Sigmoid colon (tissue), 7 donors: ENCODE data around the gene CAMTA1. TPM values are rescaled to one million over a fixed set of nuclear protein-coding genes. Genes with fewer than 3 reads are reported as not detected.

Source experiments
- DNase-seq: peaks from one replicate; pipeline ENCODE4 v3.0.0-alpha.2; 2019
- H3K27ac ChIP-seq, 4 donors: fragments of 200-600 bp; sonication (generic); one replicate each; pipeline ENCODE4 v1.5.1; 2016 to 2019; ENCODE audit warnings: mild to moderate bottlenecking in 1 of 4
- H3K27me3 ChIP-seq, 3 donors: fragments of 200-600 bp; sonication (generic); one replicate each; pipeline ENCODE4 v1.5.1; 2019; ENCODE audit warnings: mild to moderate bottlenecking in 1 of 3
- H3K36me3 ChIP-seq, 4 donors: fragments of 200-600 bp; sonication (generic); one replicate each; pipeline ENCODE4 v1.5.1; 2016 to 2019
- H3K4me1 ChIP-seq, 4 donors: fragments of 200-600 bp; sonication (generic); one replicate each; pipeline ENCODE4 v1.5.1; 2017 to 2019
- H3K4me3 ChIP-seq, 4 donors: fragments of 200-600 bp; sonication (generic); one replicate each; pipeline ENCODE4 v1.5.1; 2017 to 2019; ENCODE audit warnings: mild to moderate bottlenecking in 2 of 4, moderate library complexity in 1 of 4
- H3K9me3 ChIP-seq, 4 donors: fragments of 200-600 bp in 3 of 4; sonication (generic) in 3 of 4; one replicate each; pipeline versions ENCODE4 v1.5.1 to v1.6.1; 2013 to 2019
- EP300 ChIP-seq, 4 donors: sonication (generic); formaldehyde crosslinking; IDR thresholded peaks; one replicate each; pipeline ENCODE4 v1.6.1; 2017; ENCODE audit warnings: antibody characterized with exemption in 4 of 4
- POLR2A ChIP-seq, 2 donors: fragments of 450-650 bp; IDR thresholded peaks; one replicate each; pipeline ENCODE4 v1.6.1; 2016; ENCODE audit warnings: antibody characterized with exemption in 2 of 2, mild to moderate bottlenecking in 2 of 2, moderate library complexity in 2 of 2
- POLR2AphosphoS5 ChIP-seq, 4 donors: sonication (generic); formaldehyde crosslinking; IDR thresholded peaks; one replicate each; pipeline ENCODE4 v1.6.1; 2017; ENCODE audit warnings: antibody characterized with exemption in 4 of 4
- WGBS, 2 donors: extraction: QIAGEN DNeasy Blood & Tissue Kit; methylation state at CpG; one replicate each; pipeline ENCODE4 v1.1.7; 2013; 5-methylcytosine and 5-hydroxymethylcytosine counted together
- intact Hi-C: fragments of 100-400 bp; cut with DNase I; formaldehyde crosslinking; loops from one replicate; pipeline ENCODE4 v1.15.1; 2023
- polyA plus RNA-seq, 3 donors: library from polyadenylated mRNA; stranded (reverse); fragments of 200-250 nt; gene quantifications; one replicate each; pipeline ENCODE4 v1.2.3, GENCODE V29; 2013
- total RNA-seq, 4 donors: library from RNA; depleted of rRNA; stranded (reverse); fragments of >200 nt; gene quantifications; one replicate each; pipeline ENCODE4 v1.1.0, GENCODE V29; 2016
- TF ChIP-seq, protein P1 (sequence below), 4 experiments: fragments of 450-650 bp in 3 of 4; fragments of 200-600 bp in 1 of 4; IDR thresholded peaks; one replicate each; pipeline ENCODE4 v1.5.1; 2016 to 2019; ENCODE audit warnings: antibody characterized with exemption in 4 of 4, mild to moderate bottlenecking in 3 of 4, moderate library complexity in 2 of 4
- donor health status: healthy with polysubstance abuse.
- donor health status: Bipolar disorder and iron deficiency.
- donor health status: healthy.

The CAMTA1 gene
- total and polyA plus RNA-seq, 7 donors: 97.9 to 196 (median 177) TPM

DNA sequence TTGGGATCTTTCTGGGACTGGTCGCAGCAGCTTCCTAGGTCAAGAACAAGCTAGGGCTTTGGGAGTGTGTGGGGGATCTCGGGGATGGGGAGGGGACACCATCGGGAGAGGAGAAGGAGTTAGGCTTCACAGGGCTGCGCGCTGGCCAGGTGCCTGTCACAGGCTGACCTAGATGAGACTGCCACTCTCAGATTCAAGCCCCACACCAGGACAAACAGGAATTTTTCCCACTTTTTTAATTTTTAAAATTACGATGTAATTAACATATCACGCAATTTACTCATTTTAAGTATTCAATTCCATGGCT, 180.6 kb downstream of the CAMTA1 start:
- H3K4me3 ChIP-seq: no peak overlapping the region
- WGBS, 2 donors: 44 to 78% methylated on average over 7 of the region's 7 CpGs
- no peaks in the 10 kb centered on the region for H3K36me3 ChIP-seq
- H3K27me3 ChIP-seq: peaks cover 11 to 73% (median 41%) of the 10 kb centered on the region in 3 donors
- intact Hi-C loops: no loop called here
- H3K27ac ChIP-seq: no peak overlapping the region
- no peak for DNase-seq
- no peaks in the 10 kb centered on the region for H3K9me3 ChIP-seq
- TF ChIP-seq, protein P1, sequence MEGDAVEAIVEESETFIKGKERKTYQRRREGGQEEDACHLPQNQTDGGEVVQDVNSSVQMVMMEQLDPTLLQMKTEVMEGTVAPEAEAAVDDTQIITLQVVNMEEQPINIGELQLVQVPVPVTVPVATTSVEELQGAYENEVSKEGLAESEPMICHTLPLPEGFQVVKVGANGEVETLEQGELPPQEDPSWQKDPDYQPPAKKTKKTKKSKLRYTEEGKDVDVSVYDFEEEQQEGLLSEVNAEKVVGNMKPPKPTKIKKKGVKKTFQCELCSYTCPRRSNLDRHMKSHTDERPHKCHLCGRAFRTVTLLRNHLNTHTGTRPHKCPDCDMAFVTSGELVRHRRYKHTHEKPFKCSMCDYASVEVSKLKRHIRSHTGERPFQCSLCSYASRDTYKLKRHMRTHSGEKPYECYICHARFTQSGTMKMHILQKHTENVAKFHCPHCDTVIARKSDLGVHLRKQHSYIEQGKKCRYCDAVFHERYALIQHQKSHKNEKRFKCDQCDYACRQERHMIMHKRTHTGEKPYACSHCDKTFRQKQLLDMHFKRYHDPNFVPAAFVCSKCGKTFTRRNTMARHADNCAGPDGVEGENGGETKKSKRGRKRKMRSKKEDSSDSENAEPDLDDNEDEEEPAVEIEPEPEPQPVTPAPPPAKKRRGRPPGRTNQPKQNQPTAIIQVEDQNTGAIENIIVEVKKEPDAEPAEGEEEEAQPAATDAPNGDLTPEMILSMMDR (IDR thresholded peaks at IDR 0.05): no peak
- TF ChIP-seq POLR2A (IDR thresholded peaks at IDR 0.05): no peak
- H3K4me1 ChIP-seq: peaks cover 0 to 16% (median 9%) of the 10 kb centered on the region in 4 donors

DNA sequence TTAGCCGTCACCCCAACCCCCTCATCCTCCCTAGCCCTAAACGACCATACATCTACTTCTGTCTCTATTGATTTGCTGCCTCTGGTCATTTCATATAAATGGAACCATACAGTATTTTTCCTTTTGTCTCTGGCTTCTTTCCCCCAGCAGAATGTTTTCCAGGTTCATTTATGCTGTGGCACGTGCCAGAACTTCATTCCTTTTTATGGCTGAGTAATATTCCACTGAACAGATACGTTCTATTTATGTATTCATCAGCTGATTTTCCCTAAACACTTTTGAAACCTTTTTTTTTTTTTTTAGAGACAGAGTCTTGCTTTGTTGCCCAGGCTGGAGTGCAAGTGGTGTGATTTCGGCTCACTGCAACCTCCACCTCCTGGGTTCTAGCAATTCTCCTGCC, 181.1 kb downstream of the CAMTA1 start:
- TF ChIP-seq, protein P1 (IDR thresholded peaks at IDR 0.05): no peak
- TF ChIP-seq EP300 (IDR thresholded peaks at IDR 0.05): no peak
- TF ChIP-seq POLR2AphosphoS5 (IDR thresholded peaks at IDR 0.05): no peak
- no peak for TF ChIP-seq POLR2A (IDR thresholded peaks at IDR 0.05)
- 88 to 91% methylated on average over 5 of the region's 5 CpGs for WGBS, 2 donors
- H3K4me3 ChIP-seq: no peak overlapping the region
- intact Hi-C loops: no loop called here
- no peaks in the 10 kb centered on the region for H3K9me3 ChIP-seq
- H3K4me1 ChIP-seq: peaks cover 0 to 16% (median 9%) of the 10 kb centered on the region in 4 donors
- H3K27me3 ChIP-seq: peaks cover 11 to 69% (median 41%) of the 10 kb centered on the region in 3 donors
- H3K27ac ChIP-seq: no peak overlapping the region
- DNase-seq: no peak
- no peaks in the 10 kb centered on the region for H3K36me3 ChIP-seq

DNA sequence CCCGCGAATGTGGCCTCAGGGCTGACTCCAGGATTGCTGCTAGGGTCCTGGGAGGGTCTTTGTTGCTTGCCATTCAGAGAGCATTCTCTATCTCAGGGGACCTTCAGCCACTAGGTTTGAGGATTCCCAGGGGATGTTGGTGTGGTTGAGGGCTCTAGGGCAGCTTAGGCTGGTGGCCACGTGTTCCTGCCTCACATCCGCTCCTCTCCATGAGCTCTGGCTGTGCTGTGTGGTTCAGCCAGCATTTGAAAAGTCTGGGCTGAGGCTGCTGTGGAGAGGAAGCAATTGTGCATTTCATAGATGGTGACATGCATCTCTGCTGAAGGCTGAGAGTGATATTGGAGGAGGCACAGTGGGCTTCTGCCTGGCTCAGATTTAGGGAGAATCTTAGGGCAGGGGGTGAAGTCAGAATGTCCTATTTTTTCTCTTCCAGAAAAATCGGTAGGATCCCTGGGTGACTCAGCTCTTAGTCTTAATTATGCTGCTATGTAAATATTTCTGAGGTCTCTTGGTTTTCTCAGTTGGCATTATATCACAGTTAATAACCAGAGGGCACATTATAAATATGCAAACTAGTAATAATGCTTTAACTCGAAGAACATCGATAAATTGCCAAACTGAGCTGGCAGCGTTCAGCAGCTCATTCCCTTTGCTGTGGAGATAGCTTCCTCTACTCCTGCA, 182.3 kb downstream of the CAMTA1 start:
- WGBS, 2 donors: 69 to 80% methylated on average over 8 of the region's 8 CpGs

DNA sequence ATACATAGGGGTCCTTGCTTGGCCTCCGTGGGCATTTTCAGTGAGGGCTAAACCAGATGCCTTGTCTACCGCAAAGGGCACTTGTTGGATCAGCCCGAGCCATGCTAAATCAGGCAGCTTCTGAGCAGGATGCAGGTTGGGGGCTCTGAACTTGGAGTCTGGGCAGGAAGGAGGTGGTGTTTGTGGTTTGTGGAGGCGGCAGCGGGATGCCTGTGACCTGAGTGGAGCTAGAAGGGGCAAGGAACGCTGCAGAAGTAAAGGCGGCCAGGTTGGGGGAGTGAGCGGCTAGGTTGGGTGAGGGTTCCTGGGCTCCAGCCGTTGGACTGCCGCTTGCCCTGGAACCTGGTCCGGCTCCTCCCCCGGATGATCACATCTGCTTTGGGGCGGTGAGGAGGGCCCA, 183.9 kb downstream of the CAMTA1 start:
- intact Hi-C loops: no loop called here
- Histone ChIP-seq H3K36me3 (no peaks in the 10 kb centered on the region), H3K27ac (no peak overlapping the region), H3K4me1 (no peaks in the 10 kb centered on the region), H3K27me3 (peaks cover 0 to 41% (median 18%) of the 10 kb centered on the region in 3 donors), H3K4me3 (no peak overlapping the region), H3K9me3 (no peaks in the 10 kb centered on the region)
- TF ChIP-seq POLR2AphosphoS5 (IDR thresholded peaks at IDR 0.05) (no peak), POLR2A (IDR thresholded peaks at IDR 0.05) (no peak), EP300 (IDR thresholded peaks at IDR 0.05) (no peak)
- TF ChIP-seq, protein P1 (IDR thresholded peaks at IDR 0.05): no peak
- no peak for DNase-seq
- WGBS, 2 donors: 52 to 82% methylated on average over 13 of the region's 13 CpGs

More for the DNA sequence above, 182.3 kb downstream of the CAMTA1 start:
- Histone ChIP-seq H3K9me3 (no peaks in the 10 kb centered on the region), H3K27ac (no peak overlapping the region), H3K27me3 (peaks cover 4 to 56% (median 34%) of the 10 kb centered on the region in 3 donors), H3K4me1 (peaks cover 0 to 11% (median 8%) of the 10 kb centered on the region in 4 donors), H3K36me3 (no peaks in the 10 kb centered on the region), H3K4me3 (no peak overlapping the region)
- DNase-seq: no peak
- no peak for TF ChIP-seq POLR2AphosphoS5 (IDR thresholded peaks at IDR 0.05)
- TF ChIP-seq EP300 (IDR thresholded peaks at IDR 0.05): no peak
- intact Hi-C loops: no loop called here

DNA sequence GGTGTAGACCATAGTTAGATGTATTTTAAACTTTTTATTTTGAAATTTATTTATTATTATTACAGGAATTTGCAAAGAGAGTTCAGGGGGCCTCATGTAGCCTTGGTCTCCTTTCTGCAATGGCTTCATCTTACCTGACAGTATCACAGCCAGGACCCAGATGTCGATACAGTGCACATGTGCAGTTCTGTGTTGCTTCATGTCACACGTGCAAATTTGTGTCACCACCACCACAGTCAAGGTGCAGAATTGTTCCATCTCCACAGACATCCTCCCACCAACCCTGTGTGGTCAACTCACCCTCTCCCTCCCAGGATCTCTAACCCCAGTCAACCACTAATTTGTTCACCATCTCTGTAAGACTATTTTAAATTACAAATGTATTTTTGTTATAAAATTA, 184.5 kb downstream of the CAMTA1 start:
- intact Hi-C loops: no loop called here
- no peak for DNase-seq
- H3K27ac ChIP-seq: no peak overlapping the region
- no peak overlapping the region for H3K4me3 ChIP-seq
- no peaks in the 10 kb centered on the region for H3K36me3 ChIP-seq
- peaks cover 0 to 35% (median 14%) of the 10 kb centered on the region in 3 donors for H3K27me3 ChIP-seq
- 80 to 86% methylated on average over 2 of the region's 2 CpGs for WGBS, 2 donors
- H3K9me3 ChIP-seq: no peaks in the 10 kb centered on the region
- TF ChIP-seq POLR2AphosphoS5 (IDR thresholded peaks at IDR 0.05) (no peak), EP300 (IDR thresholded peaks at IDR 0.05) (no peak), POLR2A (IDR thresholded peaks at IDR 0.05) (no peak)
- TF ChIP-seq, protein P1 (IDR thresholded peaks at IDR 0.05): no peak
- H3K4me1 ChIP-seq: no peaks in the 10 kb centered on the region
